Fibroblast of villous mesenchyme (primary cell): ENCODE measurements around the gene RPSA. TPM values are rescaled to one million over a fixed set of nuclear protein-coding genes. Genes with fewer than 3 reads are reported as not detected.
"Not testable (repeated sequence)": the region's sequence is repeated elsewhere in the genome, so short reads cannot be mapped to it uniquely, and the experiment has no call there.

ENCODE experiments used
- DNase-seq: peaks from one replicate; pipeline ENCODE4 v3.0.0-alpha.2; 2010; ENCODE audit warnings: low read depth
- H3K4me3 ChIP-seq: 2 replicates; pipeline ENCODE4 v1.5.1; 2011; ENCODE audit warnings: low read depth, mild to moderate bottlenecking, low read length
- total RNA-seq: library from RNA; depleted of rRNA; stranded (reverse); fragments of >200 nt; gene quantifications from 2 replicates; pipeline ENCODE4 v1.2.3, GENCODE V29; 2012
- TF ChIP-seq, protein P1 (sequence below): IDR thresholded peaks from 2 replicates; pipeline ENCODE4 v1.5.1; 2012; ENCODE audit warnings: low read depth, mild to moderate bottlenecking, low read length; ENCODE audit not compliant: insufficient read depth

Gene RPSA
- total RNA-seq, 1 donor, result 1,304 TPM

- DNase-seq, result no peak
- H3K4me3 ChIP-seq, result no peak overlapping the region
These were observed 6.2 kb downstream of the RPSA start for GRCh38 chr3:39412668-39413260.

DNA sequence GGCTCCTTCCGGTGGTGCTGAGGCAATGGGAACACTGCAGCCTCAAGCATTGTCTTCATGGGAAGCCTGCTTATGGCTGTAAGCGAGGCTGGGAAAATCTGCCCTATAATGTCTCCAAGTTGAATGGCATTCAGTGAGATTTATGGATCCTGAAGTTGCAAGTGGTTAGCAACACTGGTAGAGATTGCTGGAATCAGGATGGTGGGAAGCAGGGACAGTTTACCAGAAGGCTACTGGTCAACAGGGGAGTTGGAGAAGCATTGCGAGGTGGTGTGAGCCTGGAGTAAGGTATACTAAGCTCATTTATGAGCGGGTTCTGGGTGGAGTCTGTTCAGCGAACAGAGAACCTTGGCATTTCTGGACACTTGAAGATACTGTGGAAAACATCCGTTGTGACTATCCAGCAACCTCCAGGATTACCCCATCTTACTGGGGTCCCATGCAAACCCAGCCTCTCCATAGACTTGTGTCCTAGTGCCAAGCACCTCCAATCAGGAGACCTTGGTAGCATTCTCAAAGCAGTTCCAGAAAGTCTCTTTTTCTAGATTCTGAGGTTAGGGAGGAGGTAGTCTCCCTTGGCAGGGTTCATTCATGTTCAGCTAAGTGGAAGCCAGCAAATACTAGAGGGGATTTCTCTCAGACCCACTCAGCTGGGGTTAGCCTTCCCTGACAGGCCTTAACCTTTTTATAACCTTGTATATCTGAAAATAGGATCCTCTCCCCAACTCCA, 7.3 kb downstream of the RPSA start:
- no peak overlapping the region for H3K4me3 ChIP-seq
- TF ChIP-seq, protein P1, sequence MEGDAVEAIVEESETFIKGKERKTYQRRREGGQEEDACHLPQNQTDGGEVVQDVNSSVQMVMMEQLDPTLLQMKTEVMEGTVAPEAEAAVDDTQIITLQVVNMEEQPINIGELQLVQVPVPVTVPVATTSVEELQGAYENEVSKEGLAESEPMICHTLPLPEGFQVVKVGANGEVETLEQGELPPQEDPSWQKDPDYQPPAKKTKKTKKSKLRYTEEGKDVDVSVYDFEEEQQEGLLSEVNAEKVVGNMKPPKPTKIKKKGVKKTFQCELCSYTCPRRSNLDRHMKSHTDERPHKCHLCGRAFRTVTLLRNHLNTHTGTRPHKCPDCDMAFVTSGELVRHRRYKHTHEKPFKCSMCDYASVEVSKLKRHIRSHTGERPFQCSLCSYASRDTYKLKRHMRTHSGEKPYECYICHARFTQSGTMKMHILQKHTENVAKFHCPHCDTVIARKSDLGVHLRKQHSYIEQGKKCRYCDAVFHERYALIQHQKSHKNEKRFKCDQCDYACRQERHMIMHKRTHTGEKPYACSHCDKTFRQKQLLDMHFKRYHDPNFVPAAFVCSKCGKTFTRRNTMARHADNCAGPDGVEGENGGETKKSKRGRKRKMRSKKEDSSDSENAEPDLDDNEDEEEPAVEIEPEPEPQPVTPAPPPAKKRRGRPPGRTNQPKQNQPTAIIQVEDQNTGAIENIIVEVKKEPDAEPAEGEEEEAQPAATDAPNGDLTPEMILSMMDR, result no peak
- peak; percentile 14 for DNase-seq

More at GRCh38 chr3:39412668-39413260, 6.2 kb downstream of the RPSA start:
- TF ChIP-seq, protein P1, result no peak

- DNase-seq, result no peak
- TF ChIP-seq, protein P1, result no peak
- no peak overlapping the region for H3K4me3 ChIP-seq
These were observed 7.9 kb downstream of the RPSA start for GRCh38 chr3:39414421-39414907.

DNA sequence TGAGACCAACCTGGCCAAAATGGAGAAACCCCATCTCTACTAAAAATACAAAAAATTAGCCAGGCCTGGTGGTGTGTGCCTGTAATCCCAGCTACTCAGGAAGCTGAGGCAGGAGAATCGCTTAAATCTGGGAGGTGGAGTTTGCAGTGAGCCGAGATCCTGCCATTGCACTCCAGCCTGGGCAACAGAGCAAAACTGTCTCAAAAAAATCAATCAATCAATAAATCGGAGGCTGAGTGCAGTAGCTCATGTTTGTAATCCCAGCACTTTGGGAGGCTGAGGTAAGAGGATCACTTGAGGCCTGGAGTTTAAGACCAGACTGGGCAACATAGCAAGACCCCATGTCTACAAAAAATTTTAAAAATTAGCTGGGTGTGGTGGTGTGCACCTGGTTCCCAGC, 8.8 kb downstream of the RPSA start:
- H3K4me3 ChIP-seq, DNase-seq: not testable (repeated sequence)

- TF ChIP-seq, protein P1, result no peak
- DNase-seq, result no peak
- no peak overlapping the region for H3K4me3 ChIP-seq
These were observed 9.5 kb downstream of the RPSA start for GRCh38 chr3:39415983-39416382.

- not testable (repeated sequence) for DNase-seq, H3K4me3 ChIP-seq
These were observed 10.5 kb downstream of the RPSA start for GRCh38 chr3:39416998-39417397.

DNA sequence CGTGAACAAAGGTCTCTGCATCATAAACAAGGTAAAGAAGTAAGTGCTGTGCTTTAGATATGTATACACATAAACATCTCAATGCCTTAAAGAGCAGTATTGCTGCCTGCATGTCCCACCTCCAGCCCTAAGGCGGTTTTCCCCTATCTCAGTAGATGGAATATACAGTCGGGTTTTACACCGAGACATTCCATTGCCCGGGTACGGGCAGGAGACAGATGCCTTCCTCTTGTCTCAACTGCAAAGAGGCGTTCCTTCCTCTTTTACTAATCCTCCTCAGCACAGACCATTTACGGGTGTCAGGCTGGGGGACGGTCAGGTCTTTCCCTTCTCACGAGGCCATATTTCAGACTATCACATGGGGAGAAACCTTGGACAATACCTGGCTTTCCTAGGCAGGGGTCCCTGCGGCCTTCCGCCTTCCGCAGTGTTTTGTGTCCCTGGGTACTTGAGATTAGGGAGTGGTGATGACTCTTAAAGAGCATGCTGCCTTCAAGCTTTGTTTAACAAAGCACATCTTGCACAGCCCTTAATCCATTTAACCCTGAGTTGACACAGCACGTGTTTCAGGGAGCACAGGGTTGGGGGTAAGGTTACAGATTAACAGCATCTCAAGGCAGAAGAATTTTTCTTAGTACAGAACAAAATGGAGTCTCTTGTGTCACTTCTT, 12.2 kb downstream of the RPSA start:
- not testable (repeated sequence) for H3K4me3 ChIP-seq, DNase-seq

DNA sequence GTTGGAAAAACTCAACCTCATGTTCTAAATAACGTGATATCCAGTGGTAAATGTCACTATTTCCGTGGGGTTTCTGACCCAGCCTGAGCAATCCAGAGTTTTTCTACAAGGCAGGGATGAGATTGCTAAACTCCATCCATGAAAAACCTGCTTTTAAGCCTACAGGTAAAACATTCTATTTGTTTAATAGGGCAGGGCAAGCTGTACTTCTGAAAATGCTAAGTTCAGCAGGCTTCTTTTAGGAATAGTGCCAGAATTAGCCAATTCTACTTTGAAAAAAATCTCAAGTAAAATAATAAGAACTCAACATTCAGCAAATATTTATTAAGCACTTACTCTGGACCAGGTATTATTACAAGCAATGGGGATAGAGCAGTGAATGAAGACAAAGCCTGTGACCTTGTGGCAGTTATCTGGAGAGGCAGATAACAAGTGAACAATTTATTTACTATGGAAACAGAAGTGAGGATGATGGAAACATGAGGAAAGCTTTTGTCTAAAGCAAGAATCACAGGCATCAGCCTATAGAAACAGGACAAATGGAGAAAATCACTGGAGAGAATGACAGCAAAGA, 13.3 kb downstream of the RPSA start:
- DNase-seq, result no peak
- TF ChIP-seq, protein P1, result no peak
- H3K4me3 ChIP-seq, result no peak overlapping the region
